ENCODE results near the gene TXNRD1. TPM values are rescaled to one million over a fixed set of nuclear protein-coding genes. Genes with fewer than 3 reads are reported as not detected.

Gene TXNRD1
- total RNA-seq, 2 donors from 2014 or later, result 69.2 to 119 TPM

DNA sequence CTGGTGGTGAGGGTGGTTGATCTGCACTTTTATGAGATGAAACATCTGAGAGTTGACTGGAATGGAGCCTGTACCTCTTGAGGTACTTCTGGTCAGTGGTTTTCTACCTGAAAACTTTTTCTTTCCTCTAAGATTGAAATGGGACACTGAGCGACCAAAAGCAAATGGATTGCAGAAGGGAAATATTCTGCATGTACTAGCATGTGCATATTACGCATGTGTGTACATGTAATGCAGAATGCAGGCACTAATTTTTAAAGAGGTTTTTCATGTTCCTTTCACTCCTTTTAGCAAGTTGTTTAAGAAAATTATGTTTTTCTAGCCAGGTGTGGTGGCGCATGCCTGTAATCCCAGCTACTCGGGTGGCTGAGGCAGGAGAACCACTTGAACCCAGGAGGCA is 59.2 kb downstream of the TXNRD1 start:
- no peak for ATAC-seq (replicated peaks)
- Mint-ChIP-seq H3K4me3 (no peak overlapping the region), H3K9me3 (no peaks in the 10 kb centered on the region), H3K27ac (no peak overlapping the region), H3K4me1 (peaks cover 8% of the 10 kb centered on the region), H3K36me3 (ENCODE audit: low read depth) (no peaks in the 10 kb centered on the region), H3K27me3 (no peaks in the 10 kb centered on the region)

DNA sequence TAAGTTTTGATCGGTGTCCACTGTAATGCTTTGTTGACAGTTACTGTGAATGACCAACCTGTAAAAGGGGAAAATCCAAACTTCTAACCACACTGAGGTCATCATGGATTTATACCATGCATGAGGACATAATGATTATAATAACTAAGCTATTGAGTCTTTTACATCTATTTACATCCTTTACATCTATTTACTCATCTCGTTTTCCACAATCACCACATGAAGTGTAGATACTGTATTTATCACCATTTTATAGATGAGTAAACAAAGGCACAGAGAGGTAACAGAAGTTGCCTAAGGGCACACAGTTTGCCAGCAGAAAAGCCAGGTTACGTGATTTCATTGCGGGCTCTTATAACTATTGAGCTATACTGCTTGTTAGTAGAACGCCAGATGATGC is 60.1 kb downstream of the TXNRD1 start:
- Mint-ChIP-seq H3K4me3 (peak overlapping the region; percentile 41), H3K4me1 (peaks cover 8% of the 10 kb centered on the region), H3K27ac (no peak overlapping the region), H3K36me3 (ENCODE audit: low read depth) (no peaks in the 10 kb centered on the region), H3K9me3 (no peaks in the 10 kb centered on the region), H3K27me3 (peaks cover 4% of the 10 kb centered on the region)
- ATAC-seq (replicated peaks), result peak; percentile 55

DNA sequence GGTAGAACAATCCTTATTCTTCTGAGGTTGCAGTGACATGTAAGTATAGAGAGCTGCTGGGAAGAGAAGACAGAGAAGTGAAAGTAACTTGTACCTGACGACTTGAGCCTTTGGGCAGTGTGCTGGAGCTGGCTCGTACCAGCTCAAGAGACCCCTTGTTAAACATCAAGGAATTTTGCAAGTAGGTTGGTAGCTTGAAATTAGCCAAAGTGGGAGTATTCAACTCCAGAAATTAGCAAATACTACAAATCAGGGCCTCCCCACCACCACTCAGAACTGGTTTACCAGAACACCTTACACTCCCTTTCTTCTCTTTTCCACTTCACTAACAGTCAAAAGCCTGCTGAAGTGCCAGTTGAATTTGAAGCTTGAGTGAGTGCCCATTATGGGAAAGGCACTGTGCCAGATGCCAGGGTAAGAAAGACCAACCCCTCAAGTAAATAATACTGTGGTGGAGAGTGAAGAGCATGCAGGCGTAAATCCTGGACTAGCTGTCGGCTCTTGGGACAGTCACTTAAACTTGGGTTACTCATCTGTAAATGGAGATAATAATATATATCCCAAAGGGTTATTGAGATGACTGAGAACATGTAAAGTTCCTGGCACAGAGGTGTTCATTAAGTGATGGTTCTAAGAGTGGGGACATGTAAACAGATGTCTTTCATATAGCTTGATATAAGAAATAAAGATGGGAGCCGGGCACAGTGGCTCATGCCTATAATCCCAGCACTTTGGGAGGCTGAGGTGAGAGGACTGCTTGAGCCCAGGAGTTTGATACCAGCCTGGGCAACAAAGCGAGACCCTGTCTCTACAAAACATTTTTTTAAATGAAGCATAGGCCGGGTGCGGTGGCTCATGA is 60.9 kb downstream of the TXNRD1 start:
- Mint-ChIP-seq H3K4me3 (peak overlapping the region; percentile 41), H3K27me3 (peaks cover 6% of the 10 kb centered on the region), H3K36me3 (ENCODE audit: low read depth) (no peaks in the 10 kb centered on the region), H3K4me1 (peaks cover 8% of the 10 kb centered on the region), H3K9me3 (no peaks in the 10 kb centered on the region), H3K27ac (no peak overlapping the region)
- no peak for ATAC-seq (replicated peaks)

DNA sequence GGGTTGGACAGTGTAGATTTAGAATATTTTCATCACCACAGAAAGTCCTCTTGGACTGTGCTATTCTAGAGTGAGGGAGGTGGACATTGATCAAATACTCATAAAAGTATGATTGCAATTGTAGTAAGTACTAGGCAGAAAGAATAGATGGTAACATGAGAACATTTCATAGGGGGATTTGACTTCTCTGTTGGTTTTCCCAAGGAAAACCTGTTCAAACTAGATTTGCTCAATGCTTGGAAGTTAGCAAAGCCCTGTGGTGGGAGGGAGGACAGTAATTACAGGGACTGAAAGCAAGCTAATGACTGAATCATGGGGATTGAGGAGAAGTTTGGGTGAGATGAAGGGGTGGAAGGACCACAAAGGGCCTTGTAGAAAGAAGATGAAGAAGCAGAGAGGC is 63.6 kb downstream of the TXNRD1 start:
- Mint-ChIP-seq H3K4me1 (peaks cover 8% of the 10 kb centered on the region), H3K36me3 (ENCODE audit: low read depth) (no peaks in the 10 kb centered on the region), H3K27ac (no peak overlapping the region), H3K27me3 (peaks cover 6% of the 10 kb centered on the region), H3K9me3 (no peaks in the 10 kb centered on the region), H3K4me3 (no peak overlapping the region)
- peak; percentile 21 for ATAC-seq (replicated peaks)

DNA sequence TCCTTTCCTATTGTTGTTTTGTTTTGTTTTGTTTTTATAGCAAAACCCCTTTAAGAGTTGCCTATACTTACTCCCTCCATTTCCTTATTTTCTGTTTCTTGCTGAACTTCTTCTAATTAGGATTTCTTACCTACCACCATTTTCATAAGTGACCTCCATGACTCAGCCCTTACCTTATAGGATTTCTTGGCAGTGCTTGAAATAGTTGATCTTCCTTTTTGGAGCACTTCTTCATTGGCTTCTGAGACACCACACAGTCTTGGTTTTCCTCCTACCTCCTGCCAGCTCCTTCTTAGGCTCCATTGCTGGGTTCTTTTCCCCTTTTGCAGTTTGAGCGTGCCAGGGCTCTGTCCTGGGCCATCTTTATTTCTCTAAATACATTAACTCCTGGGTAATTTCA is 64.5 kb downstream of the TXNRD1 start:
- H3K27ac Mint-ChIP-seq, result no peak overlapping the region
- ATAC-seq (replicated peaks), result no peak
- H3K4me1 Mint-ChIP-seq, result peaks cover 8% of the 10 kb centered on the region
- H3K27me3 Mint-ChIP-seq, result peaks cover 6% of the 10 kb centered on the region
- H3K9me3 Mint-ChIP-seq, result no peaks in the 10 kb centered on the region
- H3K36me3 Mint-ChIP-seq (ENCODE audit: low read depth), result no peaks in the 10 kb centered on the region
- no peak overlapping the region for H3K4me3 Mint-ChIP-seq

DNA sequence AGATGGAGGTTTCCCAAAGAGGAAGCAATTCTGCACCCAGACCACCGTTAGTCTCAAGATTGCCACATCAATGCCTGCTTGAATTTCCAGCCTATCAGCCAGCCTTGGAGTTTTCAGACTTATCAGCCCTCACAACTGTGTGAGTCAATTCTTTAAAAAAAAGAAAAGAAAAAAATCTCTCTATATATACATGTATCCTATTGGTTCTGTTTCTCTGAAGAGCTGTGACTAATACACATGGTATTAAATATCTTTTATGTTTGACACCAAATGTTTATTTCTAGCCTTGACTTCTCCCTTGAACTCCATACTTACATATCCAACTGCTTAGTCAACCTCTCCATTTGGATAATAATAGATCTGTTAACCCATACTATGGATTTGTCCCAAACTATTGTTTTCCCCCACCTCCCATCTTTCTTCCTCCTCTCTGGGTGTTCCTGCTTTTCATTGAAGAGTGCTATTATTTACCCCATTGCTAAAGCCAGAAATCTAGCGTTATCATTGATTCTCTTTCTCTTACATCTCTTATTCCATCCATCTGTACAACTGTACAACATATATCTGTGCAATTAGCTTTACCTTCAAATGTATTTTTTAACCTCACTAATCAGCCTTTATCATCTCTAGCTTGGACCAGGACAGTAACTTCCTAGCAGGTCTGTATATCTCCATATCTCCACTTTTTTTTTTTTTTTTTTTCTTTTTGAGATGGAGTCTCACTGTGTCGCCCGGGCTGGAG is 65.3 kb downstream of the TXNRD1 start:
- H3K36me3 Mint-ChIP-seq (ENCODE audit: low read depth), result no peaks in the 10 kb centered on the region
- H3K27me3 Mint-ChIP-seq, result peaks cover 6% of the 10 kb centered on the region
- no peak overlapping the region for H3K27ac Mint-ChIP-seq
- peaks cover 10% of the 10 kb centered on the region for H3K4me1 Mint-ChIP-seq
- H3K9me3 Mint-ChIP-seq, result no peaks in the 10 kb centered on the region
- H3K4me3 Mint-ChIP-seq, result no peak overlapping the region
- no peak for ATAC-seq (replicated peaks)

DNA sequence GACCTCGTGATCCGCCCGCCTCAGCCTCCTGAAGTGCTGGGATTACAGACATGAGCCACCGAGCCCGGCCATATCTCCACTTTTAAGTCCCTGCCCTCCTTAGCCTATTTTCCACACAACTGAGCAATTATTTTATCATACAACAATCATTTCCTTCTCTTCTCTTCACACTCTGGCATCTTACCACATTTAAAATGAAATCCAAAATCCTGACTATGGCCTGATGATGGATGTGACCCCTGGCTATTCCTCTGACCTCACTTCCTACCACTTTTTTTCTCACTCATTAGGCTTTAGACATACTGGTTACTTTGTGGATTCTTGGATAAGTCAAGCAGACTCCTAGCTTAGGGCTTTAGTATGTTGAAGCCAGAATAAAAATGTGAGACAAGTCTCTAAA is 66.1 kb downstream of the TXNRD1 start:
- Mint-ChIP-seq H3K27ac (no peak overlapping the region), H3K4me3 (no peak overlapping the region), H3K27me3 (peaks cover 6% of the 10 kb centered on the region), H3K36me3 (ENCODE audit: low read depth) (peaks cover 2% of the 10 kb centered on the region), H3K4me1 (peaks cover 8% of the 10 kb centered on the region), H3K9me3 (no peaks in the 10 kb centered on the region)
- no peak for ATAC-seq (replicated peaks)

DNA sequence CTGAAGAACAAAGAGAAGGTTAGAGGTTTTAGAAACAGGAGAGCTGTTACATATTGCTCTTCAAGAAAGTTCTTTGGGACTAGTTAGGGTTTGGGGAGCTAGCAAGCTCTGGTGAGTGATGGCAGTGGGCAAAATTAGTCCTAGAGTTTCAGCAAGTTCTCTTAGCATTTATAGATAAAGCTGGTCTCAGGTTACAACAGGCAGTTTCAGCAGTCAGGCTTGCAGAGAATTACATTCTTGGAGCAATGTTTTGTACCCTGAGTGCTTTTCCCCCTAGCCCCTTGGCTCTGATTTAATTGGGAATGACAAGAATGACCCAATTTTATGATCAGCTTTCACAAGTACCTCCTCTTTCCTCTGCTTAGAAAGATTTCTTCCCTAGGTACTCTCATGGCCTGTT is 66.5 kb downstream of the TXNRD1 start:
- H3K9me3 Mint-ChIP-seq, result no peaks in the 10 kb centered on the region
- no peak for ATAC-seq (replicated peaks)
- H3K27me3 Mint-ChIP-seq, result peaks cover 6% of the 10 kb centered on the region
- peaks cover 8% of the 10 kb centered on the region for H3K4me1 Mint-ChIP-seq
- peaks cover 7% of the 10 kb centered on the region for H3K36me3 Mint-ChIP-seq (ENCODE audit: low read depth)
- H3K4me3 Mint-ChIP-seq, result no peak overlapping the region
- no peak overlapping the region for H3K27ac Mint-ChIP-seq

DNA sequence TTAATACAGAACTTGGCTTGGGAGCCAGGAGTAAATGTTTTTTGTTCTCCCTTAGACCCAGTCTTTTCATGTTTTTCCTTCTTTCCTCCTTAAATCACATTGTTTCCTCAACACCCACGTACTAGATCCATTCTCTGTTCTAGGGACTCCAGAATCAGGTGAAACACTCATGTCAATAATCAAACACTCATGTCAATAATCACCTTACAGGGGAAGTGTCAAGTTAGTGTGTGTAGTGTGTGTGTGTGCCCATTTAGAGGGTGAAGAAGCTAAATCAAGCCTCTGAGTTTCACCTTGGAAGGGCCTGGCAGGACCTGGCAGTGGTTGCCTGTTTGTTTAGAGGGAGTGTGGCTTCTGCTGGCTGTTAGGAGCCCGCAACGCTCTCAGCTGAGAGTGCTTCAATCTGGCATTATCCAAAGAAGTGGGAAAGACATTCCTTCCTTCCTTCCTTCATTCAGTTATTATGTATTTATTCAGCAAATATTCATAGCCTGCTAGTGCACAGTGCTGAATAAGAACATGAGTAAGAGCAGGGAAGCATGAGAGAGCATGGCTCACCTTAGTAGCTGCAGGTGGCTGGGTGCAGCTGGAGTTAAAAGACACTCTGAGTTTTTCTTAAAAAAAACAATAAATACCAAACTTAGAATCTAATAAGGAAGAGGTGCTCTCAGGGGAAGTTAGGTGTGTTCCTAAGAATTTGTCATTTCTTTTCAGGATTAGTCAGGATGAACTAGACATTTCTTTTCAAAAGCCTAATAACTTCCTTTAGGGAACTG is 70.3 kb downstream of the TXNRD1 start:
- Mint-ChIP-seq H3K9me3 (no peaks in the 10 kb centered on the region), H3K4me3 (peak overlapping the region; percentile 94), H3K27ac (peak overlapping the region; percentile 96), H3K27me3 (peaks cover 3% of the 10 kb centered on the region), H3K4me1 (peaks cover 13% of the 10 kb centered on the region), H3K36me3 (ENCODE audit: low read depth) (peaks cover 45% of the 10 kb centered on the region)
- peak; percentile 30 for ATAC-seq (replicated peaks)

DNA sequence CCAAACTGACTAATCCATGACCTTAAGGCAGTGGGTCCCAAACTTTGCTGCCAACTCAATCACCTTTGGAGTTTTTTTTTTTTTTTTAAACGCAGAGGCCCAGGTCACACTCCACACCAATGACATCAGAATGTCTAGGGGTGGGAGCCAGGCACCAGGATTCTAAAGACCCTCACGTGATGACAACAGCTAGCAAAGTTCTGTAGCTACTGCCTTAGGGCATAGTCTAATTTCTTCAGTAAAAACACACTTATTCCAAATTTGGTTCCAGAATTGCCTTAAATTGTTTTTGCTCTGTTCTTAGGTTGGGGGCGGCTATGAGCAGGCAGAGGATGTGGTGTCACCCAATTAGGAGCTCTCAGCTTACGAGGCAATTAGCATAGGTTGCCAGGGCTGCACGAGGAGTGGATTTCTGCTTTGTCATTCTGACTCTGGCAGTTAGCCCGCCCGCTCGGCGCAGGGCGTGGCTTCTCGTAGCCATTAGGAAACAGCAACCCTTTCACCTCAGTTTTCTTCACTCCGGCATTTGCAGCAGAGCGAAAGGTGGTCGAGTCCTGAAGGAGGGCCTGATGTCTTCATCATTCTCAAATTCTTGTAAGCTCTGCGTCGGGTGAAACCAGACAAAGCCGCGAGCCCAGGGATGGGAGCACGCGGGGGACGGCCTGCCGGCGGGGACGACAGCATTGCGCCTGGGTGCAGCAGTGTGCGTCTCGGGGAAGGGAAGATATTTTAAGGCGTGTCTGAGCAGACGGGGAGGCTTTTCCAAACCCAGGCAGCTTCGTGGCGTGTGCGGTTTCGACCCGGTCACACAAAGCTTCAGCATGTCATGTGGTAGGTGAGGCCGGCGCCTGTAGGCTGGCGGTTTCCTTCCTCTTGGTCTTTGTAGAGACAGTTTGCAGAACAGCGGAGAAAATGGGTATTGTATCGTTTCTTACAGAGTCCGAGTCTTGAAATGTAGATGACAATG is 71.2 kb downstream of the TXNRD1 start:
- Mint-ChIP-seq H3K27ac (peak overlapping the region; percentile 96), H3K4me3 (peak overlapping the region; percentile 94), H3K4me1 (peaks cover 13% of the 10 kb centered on the region), H3K9me3 (no peaks in the 10 kb centered on the region), H3K27me3 (no peaks in the 10 kb centered on the region), H3K36me3 (ENCODE audit: low read depth) (peaks cover 54% of the 10 kb centered on the region)
- ATAC-seq (replicated peaks), result peak; percentile 90

DNA sequence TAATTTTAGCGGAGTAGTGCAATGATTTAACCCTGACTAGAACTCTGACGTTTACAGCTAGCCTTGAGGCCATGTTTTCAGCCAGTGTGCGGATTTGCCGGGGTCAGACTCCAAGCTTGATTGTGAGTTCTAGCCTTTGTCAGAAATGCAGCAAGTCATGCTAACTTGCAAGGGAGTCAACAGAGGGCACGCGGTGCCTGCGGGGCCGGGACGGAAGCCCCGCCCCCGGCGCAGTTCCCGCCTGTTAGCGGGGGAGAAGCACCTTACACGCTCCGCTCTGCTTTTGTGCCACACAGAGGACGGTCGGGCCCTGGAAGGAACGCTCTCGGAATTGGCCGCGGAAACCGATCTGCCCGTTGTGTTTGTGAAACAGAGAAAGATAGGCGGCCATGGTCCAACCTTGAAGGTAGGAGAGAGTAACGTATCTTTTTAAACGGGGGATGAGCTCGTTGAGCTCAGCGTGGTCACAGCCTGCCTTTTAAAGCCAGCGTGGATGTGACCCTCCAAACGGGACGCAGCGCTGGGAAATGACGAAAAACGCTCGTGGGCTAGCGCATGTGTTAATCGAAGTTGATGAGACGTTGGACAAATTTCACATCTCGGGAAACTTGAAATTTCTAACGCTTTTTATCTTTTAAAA is 73.2 kb downstream of the TXNRD1 start:
- Mint-ChIP-seq H3K27ac (peak overlapping the region; percentile 96), H3K4me1 (peaks cover 22% of the 10 kb centered on the region), H3K36me3 (ENCODE audit: low read depth) (peaks cover 73% of the 10 kb centered on the region), H3K27me3 (no peaks in the 10 kb centered on the region), H3K4me3 (peak overlapping the region; percentile 94), H3K9me3 (no peaks in the 10 kb centered on the region)
- peak; percentile 68 for ATAC-seq (replicated peaks)

DNA sequence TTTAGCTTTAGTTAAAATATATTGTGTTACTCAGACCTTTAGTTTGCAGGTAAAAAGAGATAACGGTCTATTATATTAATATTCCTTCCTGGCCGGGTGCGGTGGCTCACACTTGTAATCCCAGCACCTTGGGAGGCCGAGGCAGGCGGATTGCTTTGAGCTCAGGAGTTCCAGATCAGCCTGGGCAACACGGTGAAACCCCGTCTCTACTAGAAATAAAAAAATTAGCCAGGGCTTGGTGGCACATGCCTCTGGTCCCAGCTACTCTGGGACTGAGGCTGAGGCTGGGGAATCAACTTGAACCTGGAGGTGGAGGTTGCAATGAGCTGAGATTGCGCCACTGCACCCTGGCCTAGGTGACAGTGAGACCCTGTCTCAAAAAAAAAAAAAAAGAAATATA is 74.7 kb downstream of the TXNRD1 start:
- ATAC-seq (replicated peaks), result no peak
- Mint-ChIP-seq H3K4me3 (peak overlapping the region; percentile 94), H3K27ac (no peak overlapping the region), H3K36me3 (ENCODE audit: low read depth) (peaks cover 89% of the 10 kb centered on the region), H3K4me1 (peaks cover 22% of the 10 kb centered on the region), H3K9me3 (no peaks in the 10 kb centered on the region), H3K27me3 (no peaks in the 10 kb centered on the region)

DNA sequence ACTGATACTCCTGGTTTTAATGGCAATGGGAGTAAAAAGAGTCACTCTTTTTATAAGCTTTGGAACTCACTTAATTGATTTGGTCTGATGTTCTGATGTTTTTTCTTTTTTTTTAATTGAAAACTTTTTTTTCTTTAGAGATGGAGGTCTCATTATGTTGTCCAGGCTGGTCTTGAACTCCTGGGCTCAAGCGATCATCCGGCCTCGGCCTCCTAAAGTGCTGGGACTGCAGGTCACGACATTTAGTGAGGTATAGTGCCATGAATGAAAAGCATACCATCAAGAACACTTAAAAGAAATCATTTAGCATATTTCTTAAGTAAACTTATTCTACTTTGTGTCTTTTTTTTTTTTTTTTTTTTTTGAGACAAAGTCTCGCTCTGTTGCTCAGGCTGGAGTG is 75.3 kb downstream of the TXNRD1 start:
- no peaks in the 10 kb centered on the region for H3K27me3 Mint-ChIP-seq
- peaks cover 18% of the 10 kb centered on the region for H3K4me1 Mint-ChIP-seq
- H3K36me3 Mint-ChIP-seq (ENCODE audit: low read depth), result peaks cover 94% of the 10 kb centered on the region

More for the DNA sequence above, 75.3 kb downstream of the TXNRD1 start:
- H3K9me3 Mint-ChIP-seq, result no peaks in the 10 kb centered on the region
- H3K27ac Mint-ChIP-seq, result no peak overlapping the region
- ATAC-seq (replicated peaks), result no peak
- H3K4me3 Mint-ChIP-seq, result no peak overlapping the region

Data from activated T-helper 17 cell treated with anti-CD3 and anti-CD28 coated beads, Interleukin-2, amount 50 U/mL, for 72 hours (primary cell).